Endothelial cell of hepatic sinusoid (primary cell): ENCODE data around the gene CNTD1.
"Not testable (repeated sequence)": the region's sequence is repeated elsewhere in the genome, so short reads cannot be mapped to it uniquely, and the experiment has no call there.

Experiments
- in situ Hi-C: cut with HindIII; loops from 2 replicates; pipeline ENCODE4 v1.10.0; 2017; ENCODE audit warnings: low sequenced_read_pairs

CNTD1 gene

DNA sequence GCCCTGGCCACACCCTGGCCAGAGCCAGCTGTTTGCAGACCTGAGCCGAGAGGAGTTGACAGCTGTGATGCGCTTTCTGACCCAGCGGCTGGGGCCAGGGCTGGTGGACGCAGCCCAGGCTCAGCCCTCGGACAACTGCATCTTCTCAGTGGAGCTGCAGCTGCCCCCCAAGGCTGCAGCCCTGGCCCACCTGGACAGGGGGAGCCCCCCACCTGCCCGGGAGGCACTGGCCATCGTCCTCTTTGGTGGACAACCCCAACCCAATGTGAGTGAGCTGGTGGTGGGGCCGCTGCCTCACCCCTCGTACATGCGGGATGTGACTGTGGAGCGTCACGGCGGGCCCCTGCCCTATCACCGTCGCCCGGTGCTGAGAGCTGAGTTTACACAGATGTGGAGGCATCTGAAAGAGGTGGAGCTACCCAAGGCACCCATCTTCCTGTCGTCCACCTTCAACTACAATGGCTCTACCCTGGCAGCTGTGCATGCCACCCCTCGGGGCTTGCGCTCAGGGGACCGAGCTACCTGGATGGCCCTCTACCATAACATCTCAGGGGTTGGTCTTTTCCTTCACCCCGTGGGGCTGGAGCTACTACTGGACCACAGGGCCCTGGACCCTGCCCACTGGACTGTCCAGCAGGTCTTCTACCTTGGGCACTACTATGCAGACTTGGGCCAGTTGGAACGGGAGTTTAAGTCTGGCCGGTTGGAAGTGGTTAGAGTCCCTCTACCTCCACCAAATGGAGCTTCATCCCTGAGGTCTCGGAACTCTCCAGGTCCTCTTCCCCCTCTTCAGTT, 46.3 kb downstream of the CNTD1 start:
- in situ Hi-C loops: no loop called here

GRCh38 chr17:42845556-42845917, 46.9 kb downstream of the CNTD1 start:
- in situ Hi-C loops: no loop called here

DNA sequence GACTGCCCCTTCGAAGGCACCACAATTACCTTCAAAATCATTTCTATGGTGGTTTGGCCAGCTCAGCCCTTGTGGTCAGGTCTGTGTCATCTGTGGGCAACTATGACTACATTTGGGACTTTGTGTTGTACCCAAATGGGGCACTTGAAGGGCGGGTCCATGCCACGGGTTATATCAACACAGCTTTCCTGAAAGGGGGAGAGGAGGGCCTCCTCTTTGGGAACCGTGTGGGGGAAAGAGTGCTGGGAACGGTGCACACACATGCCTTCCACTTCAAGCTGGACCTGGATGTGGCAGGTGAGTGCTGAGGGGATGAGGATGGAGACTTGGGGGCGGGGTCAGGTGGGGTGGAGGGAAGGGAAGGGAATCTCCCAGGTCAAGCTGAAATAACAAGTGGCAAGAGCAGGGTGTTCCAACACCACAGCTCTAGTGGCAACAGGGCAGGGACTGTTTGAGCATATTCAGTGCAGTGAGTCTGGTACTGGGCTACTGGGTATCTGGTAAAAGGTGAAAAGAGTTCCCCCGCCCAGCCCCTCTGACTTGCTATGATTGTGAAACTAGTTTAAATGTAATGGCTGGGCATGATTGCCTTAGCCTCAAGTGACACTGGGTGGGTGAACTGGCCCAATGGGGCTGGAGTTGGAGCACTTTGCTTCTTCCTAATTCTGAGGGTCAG, 47.4 kb downstream of the CNTD1 start:
- in situ Hi-C loops: no loop called here

DNA sequence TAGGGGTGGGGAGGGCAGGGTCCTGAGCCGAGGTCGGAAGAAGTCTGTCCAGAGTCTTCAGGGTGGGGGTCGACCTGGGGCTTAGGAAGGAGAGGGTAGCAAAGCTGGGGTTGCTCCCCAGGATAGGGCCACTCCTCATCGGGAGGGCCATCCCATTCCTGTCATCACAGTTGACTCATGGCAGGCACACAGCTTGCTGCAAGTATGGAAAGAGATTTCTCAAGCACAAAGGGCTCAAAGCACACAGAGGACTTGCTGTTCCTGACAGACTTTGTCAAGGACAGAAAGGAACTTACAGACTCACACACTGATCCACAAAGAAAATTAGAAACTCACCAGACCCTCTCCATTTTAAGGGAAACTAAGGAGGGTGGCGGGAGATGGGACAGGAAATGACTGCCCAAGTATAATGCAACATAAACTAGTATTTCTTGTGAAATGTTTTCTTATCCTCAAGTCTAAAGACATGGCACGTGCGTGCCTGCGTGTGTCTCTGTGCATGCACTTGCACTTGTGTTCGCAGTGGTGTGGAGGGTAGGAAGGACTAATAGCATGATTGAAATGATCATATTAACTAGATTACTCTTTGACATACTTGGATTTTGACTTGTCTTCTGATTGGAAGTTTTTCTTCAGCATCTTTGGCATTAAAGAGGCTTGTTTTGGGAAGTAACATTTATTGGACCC, 48.1 kb downstream of the CNTD1 start:
- in situ Hi-C loops: no loop called here

DNA sequence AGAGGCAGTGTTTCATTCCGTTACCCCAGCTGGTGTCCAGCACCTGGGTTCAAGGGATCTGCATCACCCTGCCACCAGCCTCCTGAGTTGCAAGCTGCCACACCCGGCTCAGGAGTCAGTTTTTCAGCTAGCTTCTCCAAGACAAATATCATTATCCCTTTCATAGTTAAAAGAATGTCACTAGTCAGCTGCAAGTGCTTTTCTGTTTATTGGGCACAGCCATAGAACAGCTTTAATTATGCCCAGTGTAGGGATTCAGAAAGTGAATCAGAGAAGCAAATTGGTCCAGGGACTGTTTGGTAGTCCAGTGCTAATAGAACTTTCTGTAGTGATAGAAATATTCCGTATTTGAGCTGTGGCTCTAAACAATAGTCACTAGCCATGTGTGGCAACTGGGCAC, 49.4 kb downstream of the CNTD1 start:
- in situ Hi-C loops: no loop called here

DNA sequence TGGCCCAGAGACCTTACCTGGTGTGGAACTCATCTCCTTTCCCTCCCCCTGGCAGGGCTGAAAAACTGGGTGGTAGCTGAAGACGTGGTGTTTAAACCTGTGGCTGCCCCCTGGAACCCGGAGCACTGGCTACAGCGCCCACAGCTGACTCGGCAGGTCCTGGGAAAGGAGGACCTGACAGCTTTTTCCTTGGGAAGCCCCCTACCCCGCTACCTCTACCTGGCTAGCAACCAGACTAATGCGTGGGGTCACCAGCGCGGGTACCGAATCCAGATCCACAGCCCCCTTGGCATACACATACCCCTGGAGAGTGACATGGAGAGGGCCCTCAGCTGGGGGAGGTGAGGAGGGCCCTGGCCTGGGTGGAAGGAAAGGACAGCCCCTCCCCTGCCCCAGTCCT, 50.4 kb downstream of the CNTD1 start:
- in situ Hi-C loops: no loop called here

GRCh38 chr17:42849451-42850181, 51.0 kb downstream of the CNTD1 start:
- in situ Hi-C loops: no loop called here

DNA sequence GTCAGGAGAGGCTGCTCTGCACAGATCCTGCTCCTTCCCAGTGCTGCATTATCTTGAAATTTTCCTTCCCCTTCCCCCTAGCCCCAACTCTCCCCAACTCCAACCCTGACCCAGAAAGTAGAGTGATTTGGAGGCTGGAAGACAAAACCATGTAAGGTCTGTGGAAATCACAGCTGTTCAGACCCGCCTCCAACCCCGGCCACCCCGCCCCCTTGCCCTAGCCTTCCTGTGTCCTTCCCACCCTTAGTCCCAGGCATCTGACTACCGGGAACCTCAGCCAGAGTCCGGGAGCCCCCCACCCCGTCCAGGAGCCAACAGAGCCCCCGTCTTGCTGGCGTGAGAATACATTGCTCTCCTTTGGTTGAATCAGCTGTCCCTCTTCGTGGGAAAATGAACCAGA, 52.3 kb downstream of the CNTD1 start, which contains the start of gene AOC3:
Gene AOC3, plus strand, starts transcription at position 246 of the 400 bp plus-strand sequence. Its CDS starts 145 bp downstream, at position 391.
- in situ Hi-C loops: no loop called here

DNA sequence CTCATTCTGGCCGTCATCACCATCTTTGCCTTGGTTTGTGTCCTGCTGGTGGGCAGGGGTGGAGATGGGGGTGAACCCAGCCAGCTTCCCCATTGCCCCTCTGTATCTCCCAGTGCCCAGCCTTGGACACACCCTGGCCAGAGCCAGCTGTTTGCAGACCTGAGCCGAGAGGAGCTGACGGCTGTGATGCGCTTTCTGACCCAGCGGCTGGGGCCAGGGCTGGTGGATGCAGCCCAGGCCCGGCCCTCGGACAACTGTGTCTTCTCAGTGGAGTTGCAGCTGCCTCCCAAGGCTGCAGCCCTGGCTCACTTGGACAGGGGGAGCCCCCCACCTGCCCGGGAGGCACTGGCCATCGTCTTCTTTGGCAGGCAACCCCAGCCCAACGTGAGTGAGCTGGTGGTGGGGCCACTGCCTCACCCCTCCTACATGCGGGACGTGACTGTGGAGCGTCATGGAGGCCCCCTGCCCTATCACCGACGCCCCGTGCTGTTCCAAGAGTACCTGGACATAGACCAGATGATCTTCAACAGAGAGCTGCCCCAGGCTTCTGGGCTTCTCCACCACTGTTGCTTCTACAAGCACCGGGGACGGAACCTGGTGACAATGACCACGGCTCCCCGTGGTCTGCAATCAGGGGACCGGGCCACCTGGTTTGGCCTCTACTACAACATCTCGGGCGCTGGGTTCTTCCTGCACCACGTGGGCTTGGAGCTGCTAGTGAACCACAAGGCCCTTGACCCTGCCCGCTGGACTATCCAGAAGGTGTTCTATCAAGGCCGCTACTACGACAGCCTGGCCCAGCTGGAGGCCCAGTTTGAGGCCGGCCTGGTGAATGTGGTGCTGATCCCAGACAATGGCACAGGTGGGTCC, 52.9 kb downstream of the CNTD1 start:
- in situ Hi-C loops: not testable (repeated sequence)

GRCh38 chr17:42852351-42852750, 53.7 kb downstream of the CNTD1 start:
- in situ Hi-C loops: no loop called here

- in situ Hi-C loops: no loop called here
Measured at GRCh38 chr17:42853004-42853403, 54.3 kb downstream of the CNTD1 start.

GRCh38 chr17:42853597-42853967, 54.9 kb downstream of the CNTD1 start:
- in situ Hi-C loops: no loop called here

DNA sequence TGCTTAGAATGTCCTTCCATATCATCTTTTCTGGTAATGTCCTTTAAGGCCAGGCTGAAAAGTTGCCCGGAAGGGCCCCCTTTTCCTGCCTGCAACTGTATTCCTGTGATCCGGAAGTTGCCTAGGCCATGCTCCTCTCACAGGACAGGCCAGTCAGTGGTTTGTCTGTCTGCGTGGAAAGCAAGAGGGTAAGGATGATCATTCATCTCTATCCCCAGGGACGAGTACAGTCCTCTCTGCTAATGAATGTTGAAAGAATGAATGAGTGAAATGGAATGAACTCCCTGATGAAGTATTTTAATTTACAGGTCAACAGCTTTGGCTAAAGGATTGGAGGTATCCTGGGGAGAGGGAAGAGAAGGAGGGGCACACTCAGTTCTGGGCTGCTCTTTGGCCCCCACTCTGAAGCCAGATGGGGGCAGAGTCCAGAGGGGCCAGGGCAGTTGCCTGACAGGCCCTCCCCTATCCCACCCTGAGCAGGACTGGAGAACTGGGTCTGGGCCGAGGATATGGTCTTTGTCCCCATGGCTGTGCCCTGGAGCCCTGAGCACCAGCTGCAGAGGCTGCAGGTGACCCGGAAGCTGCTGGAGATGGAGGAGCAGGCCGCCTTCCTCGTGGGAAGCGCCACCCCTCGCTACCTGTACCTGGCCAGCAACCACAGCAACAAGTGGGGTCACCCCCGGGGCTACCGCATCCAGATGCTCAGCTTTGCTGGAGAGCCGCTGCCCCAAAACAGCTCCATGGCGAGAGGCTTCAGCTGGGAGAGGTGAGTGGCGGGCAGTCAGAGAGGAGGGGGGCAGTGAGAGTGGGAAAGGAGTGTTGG, 55.5 kb downstream of the CNTD1 start:
- in situ Hi-C loops: no loop called here

- in situ Hi-C loops: loop anchor here (5.0 kb wide), 2 partner anchors 37 to 72 kb away; no protein-coding TSS in a partner anchor
Measured at GRCh38 chr17:42855048-42855596, 56.5 kb downstream of the CNTD1 start.

- in situ Hi-C loops: loop anchor here (5.0 kb wide), 2 partner anchors 36 to 71 kb away; no protein-coding TSS in a partner anchor
Measured at GRCh38 chr17:42856093-42856492, 57.4 kb downstream of the CNTD1 start.

DNA sequence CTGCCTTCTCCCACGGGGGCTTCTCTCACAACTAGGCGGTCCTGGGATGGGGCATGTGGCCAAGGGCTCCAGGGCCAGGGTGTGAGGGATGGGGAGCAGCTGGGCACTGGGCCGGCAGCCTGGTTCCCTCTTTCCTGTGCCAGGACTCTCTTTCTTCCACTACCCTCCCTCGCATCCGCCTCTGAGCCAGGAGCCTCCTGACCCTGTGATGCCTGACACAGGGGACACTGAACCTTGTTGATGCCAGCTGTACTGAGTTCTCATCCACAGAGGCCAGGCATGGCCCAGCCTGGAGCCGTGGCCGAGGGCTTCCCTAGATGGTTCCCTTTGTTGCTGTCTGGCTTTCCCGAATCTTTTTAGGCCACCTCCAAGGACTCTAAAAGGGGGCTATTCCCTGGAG, 57.9 kb downstream of the CNTD1 start:
- in situ Hi-C loops: loop anchor here (5.0 kb wide), 2 partner anchors 36 to 71 kb away; no protein-coding TSS in a partner anchor

GRCh38 chr17:42857389-42857788, 58.7 kb downstream of the CNTD1 start:
- in situ Hi-C loops: loop anchor here (5.0 kb wide), 2 partner anchors 35 to 70 kb away; no protein-coding TSS in a partner anchor
